Activated naive CD4-positive, alpha-beta T cell treated with anti-CD3 and anti-CD28 coated beads, Interleukin-2, amount 50 U/mL, for 24 hours (primary cell): ENCODE measurements around the gene CYFIP1.

ENCODE experiments used
- H3K27ac Mint-ChIP-seq: one replicate; pipeline ENCODE4 v1.8.0; 2021; ENCODE audit warnings: mild to moderate bottlenecking, mixed read lengths
- H3K27me3 Mint-ChIP-seq: one replicate; pipeline ENCODE4 v1.8.0; 2021; ENCODE audit warnings: mixed read lengths
- H3K36me3 Mint-ChIP-seq: one replicate; pipeline ENCODE4 v1.8.0; 2021; ENCODE audit warnings: mixed read lengths
- H3K4me1 Mint-ChIP-seq: one replicate; pipeline ENCODE4 v1.8.0; 2021; ENCODE audit warnings: mixed read lengths
- H3K4me3 Mint-ChIP-seq: one replicate; pipeline ENCODE4 v1.8.0; 2021; ENCODE audit warnings: mild to moderate bottlenecking, mixed read lengths
- H3K9me3 Mint-ChIP-seq: one replicate; pipeline ENCODE4 v1.8.0; 2021; ENCODE audit warnings: mixed read lengths

The CYFIP1 gene

DNA sequence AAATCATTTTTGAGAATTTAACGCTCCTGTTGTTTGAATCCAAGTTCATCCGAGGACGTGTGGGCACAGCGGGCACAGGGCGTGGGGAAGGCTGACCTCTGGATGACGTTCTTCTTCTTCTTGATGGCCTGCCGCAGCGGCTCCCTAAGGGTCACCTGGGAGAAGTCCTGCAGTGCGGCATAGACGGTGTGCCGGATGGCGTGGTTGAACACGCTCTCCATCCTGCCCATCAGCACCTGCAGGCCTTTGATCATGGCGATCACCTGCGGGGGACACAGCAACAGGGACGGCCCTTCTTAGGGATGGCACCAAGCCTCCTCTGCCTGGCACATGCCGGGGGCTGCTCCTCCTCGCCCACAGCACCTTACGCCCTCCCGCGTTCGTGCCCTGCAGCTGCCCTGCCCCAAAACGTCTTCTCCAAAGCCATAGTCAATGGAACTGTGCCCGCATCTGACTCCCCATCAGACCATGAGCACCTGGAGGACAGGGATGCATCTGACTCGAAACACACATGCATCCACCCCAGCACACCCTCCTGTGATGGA is 61.5 kb downstream of the CYFIP1 start:
- H3K9me3 Mint-ChIP-seq, result no peaks in the 10 kb centered on the region
- H3K4me3 Mint-ChIP-seq, result no peak overlapping the region
- no peaks in the 10 kb centered on the region for H3K4me1 Mint-ChIP-seq
- no peak overlapping the region for H3K27ac Mint-ChIP-seq
- H3K36me3 Mint-ChIP-seq, result no peaks in the 10 kb centered on the region
- no peaks in the 10 kb centered on the region for H3K27me3 Mint-ChIP-seq

DNA sequence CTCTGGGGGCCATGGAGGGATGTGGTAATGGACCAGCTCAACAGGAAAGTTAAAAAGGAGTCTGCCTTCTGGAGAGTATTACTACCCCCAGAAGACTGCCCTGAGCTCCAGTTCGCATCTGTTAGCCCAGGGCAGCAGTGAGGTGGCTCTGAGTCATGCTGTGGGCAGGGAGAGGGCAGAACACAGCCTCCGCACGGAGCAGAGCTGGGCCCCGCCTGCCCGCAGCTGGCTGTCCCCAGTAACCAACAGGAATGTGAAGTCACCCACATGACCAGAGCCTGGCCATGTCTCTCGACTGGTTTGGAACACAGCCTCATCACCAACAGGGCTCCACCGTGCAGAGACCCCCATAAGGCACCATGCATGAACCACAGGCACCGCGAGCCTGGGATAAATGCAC is 62.1 kb downstream of the CYFIP1 start:
- Mint-ChIP-seq H3K9me3 (no peaks in the 10 kb centered on the region), H3K4me1 (no peaks in the 10 kb centered on the region), H3K27me3 (no peaks in the 10 kb centered on the region), H3K36me3 (no peaks in the 10 kb centered on the region), H3K4me3 (no peak overlapping the region), H3K27ac (no peak overlapping the region)

- Mint-ChIP-seq H3K4me3 (no peak overlapping the region), H3K27ac (no peak overlapping the region), H3K9me3 (no peaks in the 10 kb centered on the region), H3K36me3 (no peaks in the 10 kb centered on the region), H3K4me1 (no peaks in the 10 kb centered on the region), H3K27me3 (no peaks in the 10 kb centered on the region)
These were observed 62.6 kb downstream of the CYFIP1 start for GRCh38 chr15:22917556-22917955.

DNA sequence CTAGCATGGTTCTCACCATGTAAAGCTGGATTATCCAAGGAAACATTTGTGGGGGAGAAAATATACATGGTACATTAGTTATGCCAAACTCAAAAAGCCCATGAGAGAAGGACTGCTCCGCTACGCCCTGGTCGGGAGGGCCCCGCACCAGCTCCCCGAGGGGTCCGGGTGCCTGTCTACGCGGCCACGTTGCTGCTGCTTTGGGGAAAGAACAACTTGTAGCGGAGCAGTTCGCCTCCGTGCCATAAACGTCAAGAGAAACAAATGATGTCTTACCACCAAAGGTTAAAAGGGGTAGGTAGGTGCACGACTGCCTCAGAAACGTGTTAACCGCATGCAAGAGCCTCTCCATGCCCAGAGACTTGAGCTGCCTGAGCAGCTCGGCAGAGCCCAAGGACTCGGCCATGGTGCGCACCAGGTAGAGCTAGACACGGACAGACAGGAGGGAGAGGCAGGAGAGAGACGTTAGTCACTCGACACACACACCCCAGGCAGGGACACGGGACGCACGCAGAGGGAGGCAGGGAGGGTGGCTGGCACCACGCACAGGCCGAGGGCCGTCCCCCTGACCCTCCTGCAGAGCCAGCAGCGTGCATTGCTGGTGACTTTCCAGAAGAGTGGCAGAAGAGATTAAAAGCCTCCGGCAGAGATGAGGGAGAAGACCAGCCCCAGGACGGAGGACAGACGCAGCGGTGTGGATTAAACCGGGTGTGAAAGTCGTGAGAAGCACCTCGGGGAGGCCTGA is 63.4 kb downstream of the CYFIP1 start:
- Mint-ChIP-seq H3K4me3 (no peak overlapping the region), H3K36me3 (no peaks in the 10 kb centered on the region), H3K27ac (no peak overlapping the region), H3K4me1 (no peaks in the 10 kb centered on the region), H3K9me3 (no peaks in the 10 kb centered on the region), H3K27me3 (no peaks in the 10 kb centered on the region)

DNA sequence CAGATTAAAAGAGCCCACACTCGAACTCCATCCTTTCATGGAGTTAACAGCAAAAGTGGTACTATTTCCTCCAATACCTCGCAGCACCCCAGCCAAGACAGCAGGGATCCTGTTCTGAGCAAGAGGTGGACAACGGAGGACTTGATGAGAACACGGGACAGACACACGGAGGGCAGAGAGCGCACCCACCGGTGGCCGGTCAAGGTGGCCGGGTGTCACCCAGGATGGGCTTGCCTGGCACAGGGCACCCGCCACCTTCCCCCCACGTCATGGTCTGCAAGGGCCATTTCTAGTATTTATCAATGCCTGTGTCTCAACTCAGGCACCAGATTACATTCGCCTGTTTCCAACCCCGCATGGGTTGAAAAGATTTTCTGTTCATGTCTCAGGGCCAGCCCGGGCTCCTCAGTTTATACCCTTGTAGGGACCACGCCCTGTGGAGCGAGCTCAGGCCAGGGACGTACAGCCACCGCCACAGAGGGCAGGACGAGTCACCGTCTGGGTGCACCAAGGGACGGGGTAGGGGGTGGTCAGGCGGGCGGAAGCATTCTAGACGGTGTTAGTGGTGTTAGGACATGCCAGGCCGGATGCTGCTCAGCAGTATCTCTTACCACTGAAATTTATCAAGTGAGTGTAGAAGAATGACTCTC is 64.2 kb downstream of the CYFIP1 start:
- Mint-ChIP-seq H3K27ac (no peak overlapping the region), H3K4me1 (no peaks in the 10 kb centered on the region), H3K27me3 (no peaks in the 10 kb centered on the region), H3K36me3 (no peaks in the 10 kb centered on the region), H3K4me3 (no peak overlapping the region), H3K9me3 (no peaks in the 10 kb centered on the region)

GRCh38 chr15:22913646-22914380 is 66.4 kb downstream of the CYFIP1 start:
- Mint-ChIP-seq H3K4me3 (no peak overlapping the region), H3K27ac (no peak overlapping the region), H3K4me1 (no peaks in the 10 kb centered on the region), H3K27me3 (no peaks in the 10 kb centered on the region), H3K36me3 (no peaks in the 10 kb centered on the region), H3K9me3 (no peaks in the 10 kb centered on the region)

GRCh38 chr15:22912256-22912655 is 67.9 kb downstream of the CYFIP1 start:
- Mint-ChIP-seq H3K9me3 (no peaks in the 10 kb centered on the region), H3K27me3 (no peaks in the 10 kb centered on the region), H3K4me1 (no peaks in the 10 kb centered on the region), H3K27ac (no peak overlapping the region), H3K36me3 (peaks cover 1% of the 10 kb centered on the region), H3K4me3 (no peak overlapping the region)

GRCh38 chr15:22911306-22911705 is 68.9 kb downstream of the CYFIP1 start:
- Mint-ChIP-seq H3K4me3 (no peak overlapping the region), H3K4me1 (no peaks in the 10 kb centered on the region), H3K27ac (no peak overlapping the region), H3K36me3 (peaks cover 1% of the 10 kb centered on the region), H3K9me3 (no peaks in the 10 kb centered on the region), H3K27me3 (no peaks in the 10 kb centered on the region)

GRCh38 chr15:22908830-22909229 is 71.3 kb downstream of the CYFIP1 start:
- peaks cover 1% of the 10 kb centered on the region for H3K36me3 Mint-ChIP-seq
- no peaks in the 10 kb centered on the region for H3K4me1 Mint-ChIP-seq
- no peak overlapping the region for H3K4me3 Mint-ChIP-seq
- H3K27ac Mint-ChIP-seq, result no peak overlapping the region
- no peaks in the 10 kb centered on the region for H3K9me3 Mint-ChIP-seq
- H3K27me3 Mint-ChIP-seq, result no peaks in the 10 kb centered on the region

DNA sequence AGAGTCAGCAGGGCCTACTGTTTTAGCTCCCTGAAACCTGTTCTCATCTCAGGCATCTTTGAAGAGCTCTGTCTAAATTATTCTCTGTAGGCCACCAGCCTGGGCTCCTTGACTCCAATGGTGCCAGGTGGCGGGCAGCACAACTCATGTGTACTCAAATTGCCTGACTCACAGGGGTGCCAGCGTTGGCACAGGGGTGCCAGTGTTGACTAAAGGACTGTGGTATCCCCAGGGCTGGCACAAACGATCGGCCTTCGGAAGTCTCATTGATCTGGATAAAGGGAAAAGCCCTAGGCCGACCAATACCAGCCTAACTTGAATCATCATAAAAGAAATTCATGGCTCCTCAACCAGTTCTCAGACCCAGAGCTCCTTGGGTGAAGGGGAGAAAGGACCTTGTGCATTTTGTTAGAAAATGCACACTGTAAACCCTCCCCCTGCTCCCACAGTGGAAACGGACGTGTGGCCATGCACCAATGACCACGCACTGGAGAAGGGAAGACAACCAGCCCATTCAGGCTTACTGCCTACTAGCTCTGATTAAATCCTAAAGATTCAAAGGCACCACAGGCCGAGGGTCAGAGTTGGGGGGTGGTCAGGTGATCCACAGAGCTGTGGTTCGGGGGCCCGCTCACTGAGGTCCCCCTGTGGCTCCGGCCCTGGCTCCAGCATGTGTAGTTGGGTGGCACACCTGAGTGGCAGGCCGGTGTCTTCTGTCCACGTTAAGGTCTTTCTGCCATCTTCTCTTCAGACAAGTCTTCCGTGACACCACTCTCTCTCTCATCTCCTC is 72.8 kb downstream of the CYFIP1 start:
- no peaks in the 10 kb centered on the region for H3K27me3 Mint-ChIP-seq
- no peak overlapping the region for H3K4me3 Mint-ChIP-seq

DNA sequence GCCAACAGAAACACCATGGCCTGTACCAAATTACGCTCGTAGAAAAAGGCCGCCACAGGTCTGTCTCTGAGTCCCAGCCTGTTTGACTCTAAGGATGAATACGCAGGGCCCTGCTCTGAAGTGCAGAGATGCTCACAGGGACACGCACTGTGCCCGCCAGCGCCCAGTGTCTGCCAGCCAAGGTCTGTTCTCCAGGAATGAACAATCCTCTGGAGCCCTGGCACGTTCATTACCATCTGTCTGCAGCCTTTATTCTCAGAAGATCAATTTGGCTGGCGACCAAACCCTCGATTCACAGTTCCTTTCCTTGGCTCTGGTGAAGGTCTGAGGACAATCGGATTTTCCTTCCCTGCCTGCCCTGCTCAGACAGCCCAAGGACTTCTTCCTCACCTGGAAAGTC is 75.4 kb downstream of the CYFIP1 start:
- Mint-ChIP-seq H3K4me1 (no peaks in the 10 kb centered on the region), H3K9me3 (no peaks in the 10 kb centered on the region), H3K4me3 (no peak overlapping the region), H3K36me3 (peaks cover 1% of the 10 kb centered on the region), H3K27ac (no peak overlapping the region), H3K27me3 (no peaks in the 10 kb centered on the region)

More for the DNA sequence above, 72.8 kb downstream of the CYFIP1 start:
- Mint-ChIP-seq H3K9me3 (no peaks in the 10 kb centered on the region), H3K36me3 (peaks cover 1% of the 10 kb centered on the region), H3K27ac (no peak overlapping the region), H3K4me1 (no peaks in the 10 kb centered on the region)

GRCh38 chr15:22903961-22904534 is 76.1 kb downstream of the CYFIP1 start:
- Mint-ChIP-seq H3K36me3 (peaks cover 1% of the 10 kb centered on the region), H3K27me3 (no peaks in the 10 kb centered on the region), H3K9me3 (no peaks in the 10 kb centered on the region), H3K4me3 (no peak overlapping the region), H3K4me1 (no peaks in the 10 kb centered on the region), H3K27ac (no peak overlapping the region)

DNA sequence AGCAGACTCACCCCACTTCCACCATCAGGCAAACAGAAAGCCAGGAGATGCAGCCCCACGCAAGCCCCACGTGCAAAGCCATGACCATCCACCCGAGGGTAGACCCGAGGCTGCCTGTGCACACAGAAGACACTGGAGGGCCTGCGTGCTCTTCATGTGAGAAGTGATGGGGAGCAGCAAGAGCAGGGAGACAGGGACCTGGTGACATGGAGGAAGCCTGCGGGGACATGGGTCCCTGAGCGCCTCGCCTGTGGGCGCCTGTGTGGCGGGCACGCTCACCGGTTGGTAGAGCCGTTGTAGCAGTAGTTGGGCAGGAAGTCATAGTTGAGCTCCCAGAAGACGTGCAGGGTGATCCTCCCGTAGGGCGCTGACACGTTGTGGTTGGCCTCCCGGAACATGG is 76.7 kb downstream of the CYFIP1 start:
- no peak overlapping the region for H3K27ac Mint-ChIP-seq
- H3K9me3 Mint-ChIP-seq, result no peaks in the 10 kb centered on the region
- no peaks in the 10 kb centered on the region for H3K27me3 Mint-ChIP-seq
- H3K4me1 Mint-ChIP-seq, result no peaks in the 10 kb centered on the region
- H3K4me3 Mint-ChIP-seq, result no peak overlapping the region
- H3K36me3 Mint-ChIP-seq, result peaks cover 1% of the 10 kb centered on the region

DNA sequence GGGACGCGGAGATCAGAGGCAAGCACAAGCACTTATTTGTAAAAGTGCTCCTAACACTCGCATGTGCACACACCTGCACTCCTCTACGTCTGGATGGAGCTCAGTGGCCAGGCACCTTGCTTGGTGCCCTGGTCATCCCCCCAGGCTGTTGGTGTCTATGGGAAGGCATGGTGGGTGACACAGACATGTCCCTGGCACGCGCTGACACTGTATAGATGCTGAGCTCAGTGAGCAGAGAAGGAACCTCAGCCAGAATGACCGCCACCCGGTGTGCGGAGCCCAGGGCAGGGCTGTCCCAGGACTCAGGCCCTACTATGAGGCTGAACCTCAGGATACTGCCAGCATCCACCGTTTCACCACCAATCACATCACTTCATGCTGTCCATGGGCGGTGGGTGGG is 77.2 kb downstream of the CYFIP1 start:
- Mint-ChIP-seq H3K36me3 (peaks cover 1% of the 10 kb centered on the region), H3K27me3 (no peaks in the 10 kb centered on the region), H3K9me3 (no peaks in the 10 kb centered on the region), H3K4me3 (no peak overlapping the region), H3K4me1 (no peaks in the 10 kb centered on the region), H3K27ac (no peak overlapping the region)

DNA sequence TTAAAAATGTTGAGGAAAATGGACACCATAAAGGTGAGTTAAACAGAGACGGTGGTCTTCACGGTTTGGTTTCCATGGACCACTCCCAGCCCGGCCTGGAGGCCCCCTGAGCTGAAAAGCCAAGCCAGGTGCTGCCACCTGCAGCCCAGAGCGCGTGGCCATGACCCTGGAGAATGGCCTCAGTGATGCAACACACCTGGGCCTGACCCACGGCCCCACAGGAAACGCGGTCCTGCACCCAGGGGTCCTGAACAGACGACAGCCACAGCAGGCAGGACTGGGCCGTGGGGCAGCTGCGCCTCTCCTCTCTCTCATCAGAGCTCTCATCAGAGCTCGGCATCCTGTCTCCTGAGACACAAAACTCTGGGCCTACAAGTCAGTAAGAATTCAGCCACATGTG is 77.6 kb downstream of the CYFIP1 start:
- no peaks in the 10 kb centered on the region for H3K27me3 Mint-ChIP-seq
- H3K27ac Mint-ChIP-seq, result no peak overlapping the region
- H3K4me3 Mint-ChIP-seq, result no peak overlapping the region
- no peaks in the 10 kb centered on the region for H3K9me3 Mint-ChIP-seq
- H3K4me1 Mint-ChIP-seq, result no peaks in the 10 kb centered on the region
- no peaks in the 10 kb centered on the region for H3K36me3 Mint-ChIP-seq
